AG10803 (cell line): Measurements from ENCODE around the gene PHF21A.

Experiments used
- DNase-seq: peaks from one replicate; pipeline ENCODE4 v3.0.0; 2010; ENCODE audit warnings: low read depth
- H3K4me3 ChIP-seq: 2 replicates; pipeline ENCODE4 v1.5.1; 2011; ENCODE audit warnings: mild to moderate bottlenecking, low read length, control low read depth
- CTCF ChIP-seq: conservative IDR thresholded peaks from 2 replicates; pipeline ENCODE4 v1.5.1; 2011; ENCODE audit warnings: mild to moderate bottlenecking, low read length, control low read depth, inconsistent platforms

The PHF21A gene

GRCh38 chr11:46051102-46051501, 70.2 kb downstream of the PHF21A start:
- TF ChIP-seq CTCF = no peak
- DNase-seq = no peak
- H3K4me3 ChIP-seq = no peak overlapping the region

- no peak overlapping the region for H3K4me3 ChIP-seq
- peak; percentile 3 for DNase-seq
- TF ChIP-seq CTCF = no peak
Observed at GRCh38 chr11:46050662-46051061, 70.6 kb downstream of the PHF21A start.

GRCh38 chr11:46050003-46050461, 71.2 kb downstream of the PHF21A start:
- no peak overlapping the region for H3K4me3 ChIP-seq
- DNase-seq = peak; percentile 91
- no peak; the same call in 1 of the 2 replicates for TF ChIP-seq CTCF

- no peak overlapping the region for H3K4me3 ChIP-seq
- no peak for DNase-seq
- no peak for TF ChIP-seq CTCF
Observed at GRCh38 chr11:46049325-46049897, 71.8 kb downstream of the PHF21A start.

- H3K4me3 ChIP-seq = no peak overlapping the region
- TF ChIP-seq CTCF = no peak
- DNase-seq = no peak
Observed at GRCh38 chr11:46048198-46048597, 73.1 kb downstream of the PHF21A start.

- H3K4me3 ChIP-seq = no peak overlapping the region
- peak; percentile 5 for DNase-seq
- TF ChIP-seq CTCF = no peak
Observed at GRCh38 chr11:46047520-46047919, 73.7 kb downstream of the PHF21A start.

GRCh38 chr11:46045811-46046210, 75.4 kb downstream of the PHF21A start:
- TF ChIP-seq CTCF = no peak
- no peak for DNase-seq
- H3K4me3 ChIP-seq = no peak overlapping the region
